IMR-90 (cell line): Measurements from ENCODE around the gene SMYD1. TPM values are rescaled to one million over a fixed set of nuclear protein-coding genes. Genes with fewer than 3 reads are reported as not detected.

Experiments used
- ATAC-seq: fragments of 200-7000 bp; cut with Tn5 transposase; 2 replicates; pipeline ENCODE4 v1.9.1; 2020; ENCODE audit warnings: low read depth, mild to moderate bottlenecking, moderate library complexity
- BruUV-seq: library from RNA; stranded (reverse); fragments of 400-500 nt; replicated peaks from 2 replicates; lab custom pipeline; 2021; lab: Mats Ljungman, UMichigan
- CTCF ChIA-PET: fragments of 300-600 bp; formaldehyde crosslinking; extraction: SDS; loops from one replicate; lab custom pipeline; 2021; ENCODE audit warnings: antibody characterized with exemption; lab: Yijun Ruan, JAX
- POLR2A ChIA-PET: fragments of 300-600 bp; sonication (Branson Sonifier 250); formaldehyde crosslinking; loops from one replicate; lab custom pipeline; 2022; ENCODE audit warnings: antibody characterized with exemption; ENCODE audit not compliant: unreplicated experiment; lab: Charles Lee
- DNase-seq: peaks from one replicate; pipeline ENCODE4 v3.0.0; 2013
- H2AFZ ChIP-seq: replicated peaks from 2 replicates; pipeline ENCODE3; 2013; ENCODE audit warnings: low read length, mild to moderate bottlenecking; ENCODE audit not compliant: poor library complexity
- H2AK5ac ChIP-seq: 2 replicates; pipeline ENCODE4 v1.6.1; 2013; ENCODE audit warnings: low read depth, low read length, inconsistent platforms
- H2AK9ac ChIP-seq: replicated peaks from 2 replicates; pipeline ENCODE3; 2013; ENCODE audit warnings: mild to moderate bottlenecking, low read depth, low read length, moderate library complexity; ENCODE audit not compliant: poor library complexity
- H2BK120ac ChIP-seq: 2 replicates; pipeline ENCODE4 v1.6.1; 2013; ENCODE audit warnings: low read depth, low read length, inconsistent platforms
- H2BK15ac ChIP-seq: 3 replicates; pipeline ENCODE4 v1.6.1; 2013; ENCODE audit warnings: low read depth, low read length, inconsistent platforms
- H2BK20ac ChIP-seq: 2 replicates; pipeline ENCODE4 v1.6.1; 2013; ENCODE audit warnings: low read depth, mild to moderate bottlenecking, inconsistent platforms, low read length, moderate library complexity
- H2BK5ac ChIP-seq: 2 replicates; pipeline ENCODE4 v1.6.1; 2013; ENCODE audit warnings: mild to moderate bottlenecking, low read depth, low read length, inconsistent platforms; ENCODE audit not compliant: poor library complexity, severe bottlenecking
- H3K14ac ChIP-seq: replicated peaks from 2 replicates; pipeline ENCODE4 v1.6.1; 2013; ENCODE audit warnings: low read depth, low read length, inconsistent platforms
- H3K18ac ChIP-seq: 2 replicates; pipeline ENCODE4 v1.6.1; 2013; ENCODE audit warnings: low read depth, low read length, control low read depth
- H3K23ac ChIP-seq: 2 replicates; pipeline ENCODE4 v1.6.1; 2013; ENCODE audit warnings: low read depth, low read length, inconsistent platforms
- H3K27ac ChIP-seq: 2 replicates; pipeline ENCODE4 v1.5.1; 2013; ENCODE audit warnings: mild to moderate bottlenecking, control low read depth, low read length; ENCODE audit not compliant: insufficient read depth
- H3K27me3 ChIP-seq: 2 replicates; pipeline ENCODE4 v1.6.1; 2013; ENCODE audit warnings: low read length; ENCODE audit not compliant: control insufficient read depth, insufficient read depth
- H3K36me3 ChIP-seq: 2 replicates; pipeline ENCODE4 v1.6.1; 2013; ENCODE audit warnings: low read length, mixed read lengths; ENCODE audit not compliant: control insufficient read depth, insufficient read depth
- H3K4ac ChIP-seq: 2 replicates; pipeline ENCODE4 v1.6.1; 2013; ENCODE audit warnings: low read depth, low read length, inconsistent platforms
- H3K4me1 ChIP-seq: 2 replicates; pipeline ENCODE4 v1.6.1; 2013; ENCODE audit warnings: low read length, mixed read lengths; ENCODE audit not compliant: control insufficient read depth, insufficient read depth
- H3K4me2 ChIP-seq: 2 replicates; pipeline ENCODE4 v1.6.1; 2013; ENCODE audit warnings: low read depth, mild to moderate bottlenecking, control low read depth, low read length, moderate library complexity
- H3K4me3 ChIP-seq: 2 replicates; pipeline ENCODE4 v1.5.1; 2013; ENCODE audit warnings: low read depth, mild to moderate bottlenecking, control low read depth, low read length, moderate library complexity; ENCODE audit not compliant: insufficient read depth
- H3K56ac ChIP-seq: 2 replicates; pipeline ENCODE4 v1.6.1; 2013; ENCODE audit warnings: low read length, inconsistent platforms; ENCODE audit not compliant: insufficient read depth; ENCODE audit errors: extremely low read depth
- H3K79me1 ChIP-seq, 2 experiments: 2 replicates each; pipeline ENCODE4 v1.6.1; 2013; ENCODE audit warnings: low read length in 2 of 2, inconsistent platforms in 1 of 2, low read depth in 1 of 2
- H3K9ac ChIP-seq: 2 replicates; pipeline ENCODE4 v1.6.1; 2013; ENCODE audit warnings: low read depth, low read length, control low read depth
- H3K9me1 ChIP-seq: 2 replicates; pipeline ENCODE4 v1.6.1; 2013; ENCODE audit warnings: low read length, inconsistent platforms; ENCODE audit not compliant: insufficient read depth
- H3K9me3 ChIP-seq: 2 replicates; pipeline ENCODE4 v1.6.1; 2013; ENCODE audit warnings: low read length; ENCODE audit not compliant: control insufficient read depth, insufficient read depth
- H4K20me1 ChIP-seq: 2 replicates; pipeline ENCODE4 v1.6.1; 2013; ENCODE audit warnings: low read length, inconsistent platforms; ENCODE audit not compliant: insufficient read depth
- H4K5ac ChIP-seq: 2 replicates; pipeline ENCODE4 v1.6.1; 2013; ENCODE audit warnings: mild to moderate bottlenecking, low read depth, low read length, control low read depth
- H4K8ac ChIP-seq, 2 experiments: 2 replicates each; pipeline ENCODE4 v1.6.1; 2013; ENCODE audit warnings: low read depth in 2 of 2, low read length in 2 of 2, control low read depth in 1 of 2, inconsistent platforms in 1 of 2
- H4K91ac ChIP-seq: 2 replicates; pipeline ENCODE4 v1.6.1; 2013; ENCODE audit warnings: low read depth, low read length, inconsistent platforms; ENCODE audit not compliant: insufficient read depth
- BHLHE40 ChIP-seq: fragments of 150-350 bp; IDR thresholded peaks from 2 replicates; pipeline ENCODE4 v1.6.1; 2016; ENCODE audit warnings: mild to moderate bottlenecking, low read depth, low read length
- RCOR1 ChIP-seq: IDR thresholded peaks from 2 replicates; pipeline ENCODE4 v1.6.1; 2012; ENCODE audit warnings: mild to moderate bottlenecking, low read length, improper control_type of control experiment; ENCODE audit not compliant: insufficient replicate concordance
- RFX5 ChIP-seq: IDR thresholded peaks from 2 replicates; pipeline ENCODE4 v1.8.0; 2012; ENCODE audit warnings: low read depth, mild to moderate bottlenecking, low read length, moderate library complexity
- WGBS, 2 experiments: methylation state at CpG; one replicate each; pipeline versions ENCODE4 v1.1.5 to v1.1.7; 2013; ENCODE audit warnings: missing lambda C conversion rate in 2 of 2; ENCODE audit not compliant: insufficient read length in 1 of 2; ENCODE audit errors: extremely low coverage in 2 of 2; 5-methylcytosine and 5-hydroxymethylcytosine counted together
- dilution Hi-C: fragments of 300-500 bp; cut with HindIII; formaldehyde crosslinking; loops from one replicate; pipeline ENCODE4 v1.14.3; 2018; ENCODE audit warnings: low sequenced_read_pairs; ENCODE audit not compliant: unreplicated experiment
- in situ Hi-C: fragments of 300-500 bp; cut with MboI; formaldehyde crosslinking; loops from 3 replicates; pipeline ENCODE4 v1.14.3; 2019; ENCODE audit warnings: low sequenced_read_pairs, inconsistent platforms, mixed read lengths
- intact Hi-C: fragments of 100-400 bp; cut with micrococcal nuclease; formaldehyde crosslinking; loops from 2 replicates; pipeline ENCODE4 v1.10.0; 2022
- polyA plus RNA-seq, 3 experiments: library from polyadenylated mRNA; depleted of rRNA; stranded (reverse); fragments of >200 nt; gene quantifications; 2 replicates each; pipeline ENCODE4 v1.2.3, GENCODE V29; 2012; ENCODE audit warnings: low replicate concordance in 1 of 3
- total RNA-seq: library from RNA; depleted of rRNA; stranded (reverse); fragments of >200 nt; gene quantifications from 2 replicates; pipeline ENCODE4 v1.2.3, GENCODE V29; 2012
- TF ChIP-seq, protein P1 (sequence below): conservative IDR thresholded peaks from 2 replicates; pipeline ENCODE4 v1.5.1; 2012; ENCODE audit warnings: mild to moderate bottlenecking, low read depth, low read length, improper control_type of control experiment
- TF ChIP-seq, protein P2 (sequence below): fragments of 150-350 bp; IDR thresholded peaks from 2 replicates; pipeline ENCODE4 v1.6.1; 2016; ENCODE audit warnings: low read depth, mild to moderate bottlenecking, low read length, moderate library complexity, borderline replicate concordance

SMYD1 gene
- total and polyA plus RNA-seq, 2 of the 4 experiments (the other 2 are of a cell fraction) = not detected

DNA sequence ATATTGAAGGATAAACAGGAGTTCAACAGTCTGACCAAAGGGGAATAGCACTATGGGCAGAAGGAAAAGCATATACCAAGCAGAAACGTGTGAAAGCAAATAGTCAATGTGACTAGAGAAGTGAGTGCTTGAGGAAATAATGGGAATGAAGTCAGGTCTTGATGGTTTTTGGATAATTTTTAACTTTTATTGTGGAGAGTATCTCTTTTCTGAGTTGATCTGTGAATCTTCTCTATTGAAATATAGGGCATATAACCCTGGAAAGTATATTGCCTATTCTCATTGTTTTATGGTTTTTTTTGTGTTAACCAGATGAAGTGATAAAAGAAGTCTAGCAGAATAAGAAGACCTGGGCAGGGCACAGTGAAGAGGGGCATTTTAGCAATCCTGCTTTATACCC, 76.6 kb downstream of the SMYD1 start:
- H4K8ac ChIP-seq = no peak overlapping the region
- no peak overlapping the region for H4K5ac ChIP-seq
- H3K27ac ChIP-seq = no peak overlapping the region
- H3K14ac ChIP-seq = no peak overlapping the region
- no peak overlapping the region for H3K9ac ChIP-seq
- in situ Hi-C loops = no loop called here
- ATAC-seq (no peak), DNase-seq (no peak)
- H3K36me3 ChIP-seq = no peaks in the 10 kb centered on the region
- BruUV-seq = no TSS peak
- CTCF ChIA-PET = no interaction called here
- no peak overlapping the region for H2BK120ac ChIP-seq
- no peak overlapping the region for H2AK5ac ChIP-seq
- intact Hi-C loops = no loop called here
- H3K27me3 ChIP-seq = no peaks in the 10 kb centered on the region
- H4K91ac ChIP-seq = no peak overlapping the region
- dilution Hi-C loops = no loop called here
- H3K23ac ChIP-seq = no peak overlapping the region
- no peak overlapping the region for H3K18ac ChIP-seq
- POLR2A ChIA-PET = no interaction called here
- no peak overlapping the region for H3K4me3 ChIP-seq
- H2BK5ac ChIP-seq = no peak overlapping the region
- no peak overlapping the region for H3K56ac ChIP-seq
- H3K4me2 ChIP-seq = no peak overlapping the region
- H2AFZ ChIP-seq = no peak overlapping the region
- no peaks in the 10 kb centered on the region for H3K79me1 ChIP-seq
- no peak overlapping the region for H2BK20ac ChIP-seq
- no peak overlapping the region for H2AK9ac ChIP-seq
- no peaks in the 10 kb centered on the region for H3K9me1 ChIP-seq
- WGBS, 2 experiments = 40% methylated on average over 1 of the region's 1 CpG; no CpG with 5 or more reads in 1 of the 2 experiments
- no peaks in the 10 kb centered on the region for H3K9me3 ChIP-seq
- TF ChIP-seq RCOR1 = no peak
- TF ChIP-seq, protein P1, sequence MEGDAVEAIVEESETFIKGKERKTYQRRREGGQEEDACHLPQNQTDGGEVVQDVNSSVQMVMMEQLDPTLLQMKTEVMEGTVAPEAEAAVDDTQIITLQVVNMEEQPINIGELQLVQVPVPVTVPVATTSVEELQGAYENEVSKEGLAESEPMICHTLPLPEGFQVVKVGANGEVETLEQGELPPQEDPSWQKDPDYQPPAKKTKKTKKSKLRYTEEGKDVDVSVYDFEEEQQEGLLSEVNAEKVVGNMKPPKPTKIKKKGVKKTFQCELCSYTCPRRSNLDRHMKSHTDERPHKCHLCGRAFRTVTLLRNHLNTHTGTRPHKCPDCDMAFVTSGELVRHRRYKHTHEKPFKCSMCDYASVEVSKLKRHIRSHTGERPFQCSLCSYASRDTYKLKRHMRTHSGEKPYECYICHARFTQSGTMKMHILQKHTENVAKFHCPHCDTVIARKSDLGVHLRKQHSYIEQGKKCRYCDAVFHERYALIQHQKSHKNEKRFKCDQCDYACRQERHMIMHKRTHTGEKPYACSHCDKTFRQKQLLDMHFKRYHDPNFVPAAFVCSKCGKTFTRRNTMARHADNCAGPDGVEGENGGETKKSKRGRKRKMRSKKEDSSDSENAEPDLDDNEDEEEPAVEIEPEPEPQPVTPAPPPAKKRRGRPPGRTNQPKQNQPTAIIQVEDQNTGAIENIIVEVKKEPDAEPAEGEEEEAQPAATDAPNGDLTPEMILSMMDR = no peak
- TF ChIP-seq BHLHE40 = no peak
- TF ChIP-seq RFX5 = no peak
- TF ChIP-seq, protein P2, sequence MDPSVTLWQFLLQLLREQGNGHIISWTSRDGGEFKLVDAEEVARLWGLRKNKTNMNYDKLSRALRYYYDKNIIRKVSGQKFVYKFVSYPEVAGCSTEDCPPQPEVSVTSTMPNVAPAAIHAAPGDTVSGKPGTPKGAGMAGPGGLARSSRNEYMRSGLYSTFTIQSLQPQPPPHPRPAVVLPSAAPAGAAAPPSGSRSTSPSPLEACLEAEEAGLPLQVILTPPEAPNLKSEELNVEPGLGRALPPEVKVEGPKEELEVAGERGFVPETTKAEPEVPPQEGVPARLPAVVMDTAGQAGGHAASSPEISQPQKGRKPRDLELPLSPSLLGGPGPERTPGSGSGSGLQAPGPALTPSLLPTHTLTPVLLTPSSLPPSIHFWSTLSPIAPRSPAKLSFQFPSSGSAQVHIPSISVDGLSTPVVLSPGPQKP = no peak
- H3K4me1 ChIP-seq = no peaks in the 10 kb centered on the region
- H2BK15ac ChIP-seq = no peak overlapping the region
- no peaks in the 10 kb centered on the region for H4K20me1 ChIP-seq
- H3K4ac ChIP-seq = no peak overlapping the region
